GM20000 (cell line): ENCODE results near the gene SERPINB8.
"Not testable (repeated sequence)": the region's sequence is repeated elsewhere in the genome, so short reads cannot be mapped to it uniquely, and the experiment has no call there.

Experiments
- DNase-seq: peaks from one replicate; pipeline ENCODE4 v3.0.0; 2012; ENCODE audit warnings: low spot score
- CTCF ChIP-seq: IDR thresholded peaks from 2 replicates; pipeline ENCODE4 v1.5.1; 2012; ENCODE audit warnings: mild to moderate bottlenecking, control low read depth; ENCODE audit errors: extremely low read depth, missing control alignments

The SERPINB8 gene

DNA sequence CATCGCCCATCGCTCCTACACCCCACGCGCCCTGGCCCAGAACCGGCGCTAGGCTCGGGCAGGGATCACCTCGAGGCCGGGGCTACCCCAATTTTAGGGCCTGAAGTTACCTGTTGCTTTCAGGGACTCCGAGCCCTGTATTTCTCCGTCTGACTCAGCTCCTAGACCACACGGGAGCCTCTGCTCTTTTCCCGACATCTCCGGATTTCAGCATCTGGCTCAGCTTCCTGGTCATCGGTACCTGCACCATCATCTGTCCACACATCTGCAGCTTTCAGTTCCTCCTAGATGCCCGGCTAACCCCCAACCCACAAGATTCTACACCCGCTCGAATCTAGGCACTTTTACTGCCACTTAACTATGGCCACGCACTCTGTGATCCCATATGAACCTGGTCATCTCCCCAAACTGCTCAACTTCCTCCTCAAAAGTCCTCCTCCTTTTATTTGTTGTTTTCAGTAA lies 32.9 kb upstream of the SERPINB8 start:
- no peak for TF ChIP-seq CTCF
- DNase-seq, result no peak

GRCh38 chr18:63940008-63940407 lies 29.9 kb upstream of the SERPINB8 start:
- no peak for DNase-seq
- TF ChIP-seq CTCF, result no peak

DNA sequence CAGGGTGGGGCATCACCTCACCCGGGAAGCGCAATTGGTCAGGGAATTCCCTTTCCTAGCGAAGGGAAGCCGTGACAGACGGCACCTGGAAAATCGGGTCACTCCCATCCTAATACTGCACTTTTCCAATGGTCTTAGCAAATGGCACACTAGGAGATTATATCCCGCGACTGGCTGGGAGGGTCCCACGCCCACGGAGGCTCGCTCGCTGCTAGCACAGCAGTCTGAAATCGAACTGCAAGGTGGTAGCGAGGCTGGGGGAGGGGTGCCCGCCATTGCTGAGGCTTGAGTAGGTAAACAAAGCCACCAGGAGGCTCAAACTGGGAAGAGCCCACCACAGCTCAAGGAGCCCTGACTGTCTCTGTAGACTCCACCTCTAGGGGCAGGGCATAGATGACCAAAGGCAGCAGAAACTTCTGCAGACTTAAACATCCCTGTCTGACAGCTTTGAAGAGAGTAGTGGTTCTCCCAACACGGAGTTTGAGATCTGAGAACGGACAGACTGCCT lies 29.3 kb upstream of the SERPINB8 start:
- DNase-seq, result not testable (repeated sequence)

DNA sequence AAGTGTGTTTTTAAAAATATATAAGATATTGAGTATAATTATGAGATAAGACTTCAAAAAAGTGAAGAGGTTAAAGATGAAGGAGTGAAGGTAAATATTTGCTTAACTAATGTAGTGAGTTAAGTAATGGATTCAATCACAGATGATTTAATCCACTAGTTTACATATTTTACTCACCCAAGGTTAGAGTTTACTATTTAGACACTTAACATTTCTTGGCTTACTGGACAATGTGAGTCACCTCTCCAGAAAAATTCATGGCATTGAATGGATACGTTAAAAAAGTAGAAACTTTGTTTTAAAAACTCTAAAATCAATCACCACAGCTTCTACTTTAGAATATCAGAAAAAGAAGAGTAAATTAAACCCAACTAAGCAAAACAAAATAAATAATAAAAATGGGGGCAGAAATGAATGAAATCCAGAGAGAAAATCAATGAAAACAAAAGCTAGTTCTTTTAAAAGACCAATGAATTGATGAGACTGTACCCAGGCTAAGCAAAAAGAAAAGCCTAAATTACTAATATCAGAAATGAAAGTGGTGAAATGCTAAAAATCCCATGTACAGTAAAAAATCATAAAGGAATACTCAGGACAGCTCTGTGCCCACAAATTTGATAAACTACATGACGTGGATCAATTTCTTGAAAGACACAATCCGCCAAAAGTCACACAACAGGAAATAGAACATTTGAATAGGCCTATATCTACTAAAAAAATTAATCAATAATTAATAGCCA lies 22.7 kb upstream of the SERPINB8 start:
- TF ChIP-seq CTCF, result no peak
- DNase-seq, result no peak

DNA sequence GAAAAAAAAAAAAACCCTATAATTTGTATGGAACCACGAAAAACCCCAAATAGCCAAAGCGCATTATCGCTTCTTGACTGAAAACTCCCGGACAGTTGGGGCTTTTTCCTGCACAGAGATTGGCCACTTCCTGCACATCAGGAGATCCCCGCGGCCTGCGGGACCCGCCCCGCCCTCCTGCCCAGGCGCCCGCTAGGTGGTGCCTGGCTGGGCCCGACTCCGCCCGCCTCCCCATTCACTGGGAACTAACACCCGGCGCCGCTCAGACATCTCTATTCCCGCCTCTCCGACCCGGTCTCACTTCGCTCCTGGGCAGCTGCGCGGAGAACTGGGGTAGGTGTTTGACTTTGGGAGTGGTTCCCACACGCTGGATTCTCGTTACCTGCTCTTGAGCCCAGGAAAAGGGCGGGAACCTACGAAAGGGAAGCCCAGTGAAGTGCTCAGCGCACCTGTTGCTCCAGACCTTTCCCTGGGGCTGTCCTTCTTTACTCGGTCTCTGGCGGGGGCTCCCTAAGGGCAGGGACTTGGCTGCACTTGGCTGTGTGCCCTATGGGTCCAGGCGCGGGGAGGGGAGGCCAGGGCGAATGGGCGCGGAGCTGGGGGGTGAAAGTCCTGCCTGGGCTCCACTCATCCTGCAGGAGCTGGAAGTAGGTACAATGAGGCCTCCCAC lies 20.7 kb upstream of the SERPINB8 start, which contains the start of gene HMSD:
Gene HMSD (plus strand): TSS at position 234 of the 670 bp plus-strand sequence. CDS start 4,155 bp downstream, outside the sequence.
- peak; percentile 80 for DNase-seq
- peak; percentile 24 for TF ChIP-seq CTCF

GRCh38 chr18:63951302-63951705 lies 18.6 kb upstream of the SERPINB8 start:
- no peak for TF ChIP-seq CTCF
- DNase-seq, result peak; percentile 49

GRCh38 chr18:63953811-63954210 lies 16.1 kb upstream of the SERPINB8 start:
- DNase-seq, result no peak
- no peak for TF ChIP-seq CTCF
